GM12878 (cell line): ENCODE measurements around the gene IGF1R. TPM values are rescaled to one million over a fixed set of nuclear protein-coding genes. Genes with fewer than 3 reads are reported as not detected.

Experiments used
- ATAC-seq: fragments of 200-7000 bp; cut with Tn5 transposase; 3 replicates; pipeline ENCODE4 v1.9.1; 2020; ENCODE audit warnings: mild to moderate bottlenecking, moderate library complexity
- BruUV-seq: library from RNA; stranded (reverse); fragments of 400-500 nt; replicated peaks from 2 replicates; lab custom pipeline; 2021; lab: Mats Ljungman, UMichigan
- CTCF ChIA-PET: fragments of 300-600 bp; sonication (Branson Sonifier 250); formaldehyde crosslinking; extraction: SDS; loops from one replicate; lab custom pipeline; 2021; ENCODE audit warnings: inconsistent platforms; lab: Yijun Ruan, JAX
- POLR2A ChIA-PET: fragments of 350-600 bp; formaldehyde crosslinking; extraction: SDS; loops from one replicate; lab custom pipeline; 2021; ENCODE audit warnings: inconsistent platforms; lab: Charles Lee
- RAD21 ChIA-PET: fragments of 300-600 bp; sonication (Branson Sonifier 250); formaldehyde crosslinking; loops from one replicate; lab custom pipeline; 2023; ENCODE audit warnings: antibody characterized with exemption; ENCODE audit not compliant: unreplicated experiment; lab: Charles Lee
- SMC1A ChIA-PET: fragments of 300-600 bp; sonication (Branson Sonifier 250); formaldehyde crosslinking; loops from one replicate; lab custom pipeline; 2023; ENCODE audit not compliant: unreplicated experiment, uncharacterized antibody; lab: Charles Lee
- DNase-seq: peaks from one replicate; pipeline ENCODE4 v3.0.0-alpha.2; 2011; ENCODE audit warnings: low read depth, low spot score
- FAIRE-seq: peaks from 3 replicates; lab custom pipeline; 2011; peaks lifted over from hg19 to GRCh38; lab: Jason Lieb, UNC
- H2AFZ ChIP-seq: 2 replicates; pipeline ENCODE4 v1.6.0; 2011; ENCODE audit warnings: low read depth, low read length, control low read depth; ENCODE audit not compliant: control insufficient read depth
- H3K27ac ChIP-seq: 2 replicates; pipeline ENCODE4 v1.5.1; 2011; ENCODE audit warnings: control low read depth; ENCODE audit not compliant: control insufficient read depth, insufficient read depth
- H3K27me3 ChIP-seq, 2 experiments: replicated peaks in 1 of 2; 2 replicates each; pipeline versions ENCODE4 v1.6.0 to v1.6.1; 2011; ENCODE audit warnings: low read length in 1 of 2; ENCODE audit not compliant: control insufficient read depth in 2 of 2, insufficient read depth in 2 of 2
- H3K36me3 ChIP-seq, 2 experiments: 2 replicates each; pipeline ENCODE4 v1.5.1; 2011; ENCODE audit warnings: low read length in 1 of 2; ENCODE audit not compliant: control insufficient read depth in 2 of 2, insufficient read depth in 2 of 2
- H3K4me1 ChIP-seq: 2 replicates; pipeline ENCODE4 v1.6.1; 2011; ENCODE audit warnings: mild to moderate bottlenecking, low read length, moderate library complexity, mixed read lengths; ENCODE audit not compliant: control insufficient read depth, insufficient read depth
- H3K4me2 ChIP-seq: 2 replicates; pipeline ENCODE4 v1.6.0; 2011; ENCODE audit warnings: control low read depth; ENCODE audit not compliant: control insufficient read depth, insufficient read depth
- H3K4me3 ChIP-seq: fragments of 200-600 bp; sonication (generic); 2 replicates; pipeline ENCODE4 v1.5.1; 2016
- H3K79me2 ChIP-seq: 2 replicates; pipeline ENCODE4 v1.6.0; 2011; ENCODE audit warnings: low read length; ENCODE audit not compliant: control insufficient read depth, insufficient read depth
- H3K9ac ChIP-seq: 2 replicates; pipeline ENCODE4 v1.8.0; 2011; ENCODE audit warnings: low read length, control low read depth, mixed read lengths; ENCODE audit not compliant: control insufficient read depth, insufficient read depth
- H3K9me3 ChIP-seq: replicated peaks from 3 replicates; pipeline ENCODE4 v1.5.1; 2011; ENCODE audit warnings: mild to moderate bottlenecking, low read length; ENCODE audit not compliant: control insufficient read depth, insufficient read depth
- H4K20me1 ChIP-seq: 2 replicates; pipeline ENCODE4 v1.6.0; 2011; ENCODE audit not compliant: control insufficient read depth, insufficient read depth
- ASH2L ChIP-seq: fragments of 300-600, 200-600 bp; sonication (generic); IDR thresholded peaks from 2 replicates; pipeline ENCODE4 v1.6.1; 2017; ENCODE audit warnings: low read depth, mild to moderate bottlenecking, borderline replicate concordance
- EED ChIP-seq: sonication (generic); IDR thresholded peaks from 2 replicates; pipeline ENCODE4 v1.6.1; 2016; ENCODE audit warnings: antibody characterized with exemption, low read depth
- ETV6 ChIP-seq, 2 experiments: fragments of 450-650 bp in 1 of 2; IDR thresholded peaks in 1 of 2; conservative IDR thresholded peaks in 1 of 2; 2 replicates each; pipeline ENCODE4 v1.6.1; 2014; ENCODE audit warnings: antibody characterized with exemption in 1 of 2, borderline replicate concordance in 1 of 2, low read depth in 1 of 2, mild to moderate bottlenecking in 1 of 2, moderate library complexity in 1 of 2
- POLR2AphosphoS5 ChIP-seq: IDR thresholded peaks from 2 replicates; pipeline ENCODE4 v1.6.1; 2011; ENCODE audit warnings: mild to moderate bottlenecking, low read length, inconsistent platforms
- RFX5 ChIP-seq: IDR thresholded peaks from 2 replicates; pipeline ENCODE4 v1.6.1; 2011; ENCODE audit warnings: low read depth, low read length, improper control_type of control experiment
- SREBF1 ChIP-seq: IDR thresholded peaks from 2 replicates; pipeline ENCODE4 v1.6.1; 2012; ENCODE audit warnings: mild to moderate bottlenecking, low read length
- TCF12 ChIP-seq: IDR thresholded peaks from 2 replicates; pipeline ENCODE4 v1.6.1; 2011; ENCODE audit warnings: low read depth, mild to moderate bottlenecking, low read length
- TCF7 ChIP-seq: IDR thresholded peaks from 2 replicates; pipeline ENCODE4 v1.6.1; 2014; ENCODE audit warnings: antibody characterized with exemption, borderline replicate concordance
- YBX1 ChIP-seq: fragments of 450-650 bp; IDR thresholded peaks from 2 replicates; pipeline ENCODE4 v1.6.1; 2016; ENCODE audit warnings: antibody characterized with exemption
- ZNF384 ChIP-seq: IDR thresholded peaks from 2 replicates; pipeline ENCODE4 v1.6.1; 2012; ENCODE audit warnings: low read depth, mild to moderate bottlenecking, low read length, improper control_type of control experiment, borderline replicate concordance
- WGBS: methylation state at CpG from one replicate; pipeline ENCODE4 v1.1.6; 2016; ENCODE audit warnings: low lambda C conversion rate; ENCODE audit not compliant: insufficient replicate concordance, insufficient coverage; ENCODE audit errors: missing lambda C conversion rate; 5-methylcytosine and 5-hydroxymethylcytosine counted together
- in situ Hi-C: fragments of 300-500 bp; cut with MboI; formaldehyde crosslinking; loops from 9 replicates; pipeline ENCODE4 v1.14.3; 2018; ENCODE audit warnings: mixed read lengths
- intact Hi-C: fragments of 100-400 bp; cut with micrococcal nuclease; formaldehyde crosslinking; loops from one replicate; pipeline ENCODE4 v1.14.2; 2022; ENCODE audit not compliant: unreplicated experiment
- polyA plus RNA-seq, 11 experiments: library from polyadenylated mRNA; depleted of rRNA in 4 of 11; unstranded in 6 of 11; stranded (reverse) in 5 of 11; fragments of >200 nt; fragmentation: Nextera tagmentation in 4 of 11; fragmentation: Illumina TruSeq in 1 of 11; extraction: Ambion mirVana in 4 of 11; extraction: Trizol in 1 of 11; gene quantifications; 1 replicate in 1 of 11; 2 replicates in 10 of 11; pipeline versions ENCODE4 v1.2.1 to v1.2.3, GENCODE V29; 2011 to 2016; ENCODE audit warnings: inconsistent platforms in 2 of 11, missing spikeins in 2 of 11, low read depth in 1 of 11
- total RNA-seq, 4 experiments: library from RNA; depleted of rRNA in 3 of 4; stranded (reverse); fragments of >200 nt in 3 of 4; fragmentation: Illumina TruSeq in 1 of 4; extraction: Trizol in 1 of 4; gene quantifications; 2 replicates each; pipeline versions ENCODE4 v1.2.1 to v1.2.3, GENCODE V29; 2013 to 2021
- TF ChIP-seq, protein P1 (sequence below): fragments of 450-650 bp; IDR thresholded peaks from 2 replicates; pipeline ENCODE4 v1.6.1; 2016; ENCODE audit warnings: mild to moderate bottlenecking

Gene IGF1R
- total and polyA plus RNA-seq, 10 of the 15 experiments (the other 5 are each of a cell fraction or from before 2014, with no cell fraction given), result 0.03 to 2.7 (median 0.66) TPM

DNA sequence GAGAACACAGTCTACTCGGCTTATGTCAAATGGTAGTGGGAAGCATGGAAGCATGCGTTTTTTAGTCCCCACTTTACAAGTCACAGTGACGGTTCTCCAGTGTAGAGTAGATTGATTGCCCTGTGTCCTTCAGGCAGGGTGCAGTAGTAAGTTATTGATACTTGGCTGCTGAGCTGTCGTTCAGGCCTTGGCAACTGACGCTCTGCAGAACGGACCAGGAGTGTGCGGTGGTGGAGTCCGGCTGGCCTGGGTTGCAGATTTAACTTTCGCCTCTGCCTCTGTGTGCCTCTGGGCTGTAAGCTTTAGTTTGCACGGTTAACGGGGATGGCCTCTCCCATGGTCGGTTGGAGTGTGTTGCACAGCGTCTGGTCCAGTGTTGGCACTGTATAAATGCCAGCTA, 58.6 kb downstream of the IGF1R start:
- H2AFZ ChIP-seq, result no peak overlapping the region
- peaks cover 2% of the 10 kb centered on the region; the same call in 1 of the 3 replicates for H3K9me3 ChIP-seq
- no peak for TF ChIP-seq TCF7
- TF ChIP-seq RFX5, result no peak
- TF ChIP-seq POLR2AphosphoS5, result no peak
- no peak for TF ChIP-seq YBX1
- TF ChIP-seq TCF12, result no peak
- H3K27me3 ChIP-seq, result no peaks in the 10 kb centered on the region
- no peaks in the 10 kb centered on the region for H4K20me1 ChIP-seq
- H3K79me2 ChIP-seq, result no peaks in the 10 kb centered on the region
- H3K27ac ChIP-seq, result no peak overlapping the region
- H3K4me1 ChIP-seq, result no peaks in the 10 kb centered on the region
- no peak overlapping the region for H3K4me3 ChIP-seq
- DNase-seq, result no peak
- ChIA-PET POLR2A (no interaction called here), SMC1A (no interaction called here), CTCF (no interaction called here), RAD21 (no interaction called here)
- no peak overlapping the region for H3K9ac ChIP-seq
- FAIRE-seq, result no peak
- in situ Hi-C loops, result no loop called here
- no peak overlapping the region for H3K4me2 ChIP-seq
- no peak for ATAC-seq
- no peaks in the 10 kb centered on the region for H3K36me3 ChIP-seq
- intact Hi-C loops, result no loop called here
- WGBS, result 67% methylated on average over 13 of the region's 13 CpGs
- no TSS peak for BruUV-seq

DNA sequence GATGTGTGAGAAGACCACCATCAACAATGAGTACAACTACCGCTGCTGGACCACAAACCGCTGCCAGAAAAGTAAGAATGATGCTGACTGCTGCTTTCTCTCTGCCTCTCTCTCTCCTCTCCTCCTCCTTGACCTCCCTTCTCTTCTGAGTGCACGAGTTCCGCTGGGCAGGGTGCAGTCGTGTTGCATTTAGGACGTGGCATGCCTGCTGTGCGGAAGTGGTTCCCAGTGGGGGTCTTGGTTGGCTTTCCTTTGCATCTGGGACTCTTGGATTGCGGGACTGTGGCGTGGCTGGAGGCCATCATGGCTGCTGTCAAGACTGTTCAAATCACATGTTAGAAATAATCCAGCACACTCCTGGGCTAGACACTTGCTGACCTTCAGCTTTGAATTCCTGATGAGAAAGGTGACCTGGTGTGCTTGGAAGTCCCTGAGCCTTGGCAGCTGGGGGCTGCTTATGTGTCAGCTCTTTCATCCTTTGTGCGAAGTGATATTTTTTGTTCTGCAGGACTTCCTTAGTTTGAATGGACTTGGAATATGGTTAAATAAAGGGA, 59.8 kb downstream of the IGF1R start:
- TF ChIP-seq SREBF1 (no peak), ETV6 (conservative IDR thresholded peaks at IDR 0.05 in 1 of 2, IDR thresholded peaks at IDR 0.05 in 1 of 2; ENCODE audit: borderline replicate concordance in 1 of 2, low read depth in 1 of 2) (no peak), EED (no peak), ASH2L (no peak), ZNF384 (no peak), RFX5 (no peak)
- TF ChIP-seq, protein P1, sequence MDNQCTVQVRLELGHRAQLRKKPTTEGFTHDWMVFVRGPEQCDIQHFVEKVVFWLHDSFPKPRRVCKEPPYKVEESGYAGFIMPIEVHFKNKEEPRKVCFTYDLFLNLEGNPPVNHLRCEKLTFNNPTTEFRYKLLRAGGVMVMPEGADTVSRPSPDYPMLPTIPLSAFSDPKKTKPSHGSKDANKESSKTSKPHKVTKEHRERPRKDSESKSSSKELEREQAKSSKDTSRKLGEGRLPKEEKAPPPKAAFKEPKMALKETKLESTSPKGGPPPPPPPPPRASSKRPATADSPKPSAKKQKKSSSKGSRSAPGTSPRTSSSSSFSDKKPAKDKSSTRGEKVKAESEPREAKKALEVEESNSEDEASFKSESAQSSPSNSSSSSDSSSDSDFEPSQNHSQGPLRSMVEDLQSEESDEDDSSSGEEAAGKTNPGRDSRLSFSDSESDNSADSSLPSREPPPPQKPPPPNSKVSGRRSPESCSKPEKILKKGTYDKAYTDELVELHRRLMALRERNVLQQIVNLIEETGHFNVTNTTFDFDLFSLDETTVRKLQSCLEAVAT, result no peak

More for the DNA sequence above, 59.8 kb downstream of the IGF1R start:
- intact Hi-C loops (no loop called here), in situ Hi-C loops (no loop called here)
- ChIA-PET POLR2A (no interaction called here), CTCF (no interaction called here), RAD21 (no interaction called here), SMC1A (no interaction called here)
- BruUV-seq, result no TSS peak
- Histone ChIP-seq H3K9ac (no peak overlapping the region), H3K27me3 (no peaks in the 10 kb centered on the region), H3K36me3 (no peaks in the 10 kb centered on the region), H3K4me1 (peaks cover under 1% of the 10 kb centered on the region; the same call in 1 of the 2 replicates), H3K4me3 (no peak overlapping the region), H3K27ac (no peak overlapping the region), H2AFZ (no peak overlapping the region), H4K20me1 (no peaks in the 10 kb centered on the region), H3K9me3 (peaks cover 2% of the 10 kb centered on the region; the same call in 1 of the 3 replicates), H3K79me2 (no peaks in the 10 kb centered on the region), H3K4me2 (no peak overlapping the region)
- FAIRE-seq, result no peak
- WGBS, result 40% methylated on average over 10 of the region's 10 CpGs
- ATAC-seq, result no peak
- DNase-seq, result no peak
